ENCODE results near the gene TFEC.

GRCh38 chr7:116062666-116063065, 32.1 kb upstream of the TFEC start:
- no peak for TF ChIP-seq CTCF (IDR thresholded peaks at IDR 0.05)
- no peak for TF ChIP-seq POLR2A (IDR thresholded peaks at IDR 0.05; ENCODE audit: low read depth)

Data from esophagus muscularis mucosa (tissue), 3 donors.